ENCODE measurements around the gene EMC9.

The EMC9 gene

GRCh38 chr14:24131549-24131966, 9.8 kb downstream of the EMC9 start:
- no peak for DNase-seq (ENCODE audit: low read depth, low spot score)

DNA sequence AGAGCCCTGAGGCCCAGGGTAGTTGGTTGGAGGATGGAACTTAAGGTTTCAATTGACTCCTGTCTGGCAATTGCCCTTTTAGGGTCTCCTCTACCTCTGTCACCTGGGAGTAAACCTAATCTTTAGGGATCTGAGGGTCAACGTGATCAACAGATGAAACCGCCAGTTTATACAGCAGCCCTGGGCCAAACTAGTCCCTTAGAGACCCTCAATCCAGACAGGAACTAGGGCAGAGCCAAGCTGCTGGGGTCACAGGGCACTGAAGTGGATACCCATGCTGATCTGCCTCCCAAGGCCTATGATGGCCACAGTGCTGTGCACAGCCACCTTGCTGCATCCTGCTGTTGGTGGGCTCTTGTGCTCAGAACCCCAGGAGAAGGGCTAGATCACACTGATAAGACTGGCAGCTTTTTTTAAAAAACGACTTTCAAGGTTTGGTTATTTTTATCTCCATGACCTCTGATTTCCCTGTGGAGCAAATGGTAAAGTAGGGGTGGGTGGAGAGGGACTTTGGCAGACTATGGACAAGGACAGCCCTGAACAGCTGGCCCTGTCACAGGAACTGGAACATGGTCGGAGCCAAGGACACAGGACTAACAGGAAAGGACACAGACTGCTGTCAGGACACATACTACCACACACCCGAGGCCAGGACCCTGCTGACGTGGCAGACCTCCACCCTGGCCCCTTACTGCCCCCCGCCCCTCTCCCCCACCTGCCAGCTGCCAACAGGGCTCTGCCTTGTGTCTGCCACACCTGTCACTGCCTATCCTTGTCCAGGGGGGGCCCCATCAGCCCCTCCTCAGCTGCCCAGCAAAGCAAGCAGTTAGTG, 10.5 kb downstream of the EMC9 start:
- no peak for DNase-seq (ENCODE audit: low read depth, low spot score)

- no peak for DNase-seq (ENCODE audit: low read depth, low spot score)
Measured at GRCh38 chr14:24130380-24130716, 11.0 kb downstream of the EMC9 start, which contains the start of gene FITM1. Gene FITM1 (plus strand): TSS chr14:24130659. CDS start chr14:24131564, 905 bp downstream.

DNA sequence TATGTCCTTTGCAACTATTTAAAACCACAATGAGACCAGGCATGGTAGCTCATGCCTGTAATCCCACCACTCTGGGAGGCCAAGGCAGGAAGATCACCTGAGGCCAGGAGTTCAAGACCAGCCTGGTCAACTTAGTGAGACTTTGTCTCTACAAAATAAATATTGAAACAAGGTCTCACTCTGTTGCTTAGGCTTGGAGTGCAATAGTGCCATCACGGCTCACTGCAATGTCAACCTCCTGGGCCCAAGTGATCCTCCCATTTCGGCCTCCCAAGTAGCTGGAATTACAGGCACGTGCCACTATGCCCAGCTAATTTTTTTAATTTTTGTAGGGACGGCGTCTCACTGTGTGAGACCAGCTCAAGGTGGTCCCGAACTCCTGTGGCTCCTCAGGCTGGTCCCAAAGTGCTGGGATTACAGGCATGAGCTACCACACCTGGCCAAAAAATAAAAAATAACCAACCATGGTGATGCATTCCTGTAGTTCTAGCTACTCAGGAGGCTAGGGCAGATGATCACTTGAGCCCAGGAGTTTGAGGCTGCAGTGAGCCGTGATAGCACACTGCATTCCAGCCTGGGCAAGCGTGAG, 11.9 kb downstream of the EMC9 start:
- no peak for DNase-seq (ENCODE audit: low read depth, low spot score)

DNA sequence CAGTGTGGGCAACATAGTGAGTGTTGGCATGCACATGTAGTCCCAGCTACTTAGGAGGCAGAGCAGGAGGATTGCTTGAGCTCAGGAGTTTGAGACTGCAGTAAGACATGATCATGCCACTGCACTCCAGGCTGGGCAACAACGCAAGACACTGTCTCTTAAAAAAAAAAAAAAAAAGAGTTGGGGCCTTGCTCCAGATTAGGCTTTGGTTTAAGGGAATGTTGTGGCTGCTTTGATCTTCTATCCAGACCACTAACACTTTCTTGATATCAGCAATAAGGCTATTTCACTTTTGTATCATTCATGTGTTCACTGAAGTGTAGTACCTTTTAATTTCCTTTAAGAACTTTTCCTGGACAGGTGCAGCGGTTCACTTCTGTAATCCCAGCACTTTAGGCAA, 13.7 kb downstream of the EMC9 start:
- no peak for DNase-seq (ENCODE audit: low read depth, low spot score)

DNA sequence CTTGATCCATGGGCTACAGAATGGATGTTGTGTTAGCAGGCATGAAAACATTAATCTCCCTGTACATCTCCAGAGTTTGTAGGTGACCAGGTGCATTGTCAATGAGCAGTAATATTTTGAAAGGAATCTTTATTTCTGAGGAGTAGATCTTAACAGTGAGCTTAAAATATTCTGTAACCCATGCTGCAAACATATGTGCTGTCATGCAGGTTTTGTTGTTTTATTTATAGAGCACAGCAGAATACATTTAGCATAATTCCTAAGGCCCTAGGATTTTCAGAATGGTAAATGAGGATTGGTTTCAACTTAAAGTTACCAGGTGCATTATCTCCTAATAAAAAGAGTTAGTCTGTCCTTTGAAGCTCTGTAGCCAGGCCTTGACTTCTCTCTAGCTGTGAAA, 14.5 kb downstream of the EMC9 start:
- no peak for DNase-seq (ENCODE audit: low read depth, low spot score)

- DNase-seq (ENCODE audit: low read depth, low spot score): no peak
Measured at GRCh38 chr14:24123424-24124417, 17.7 kb downstream of the EMC9 start.

- no peak for DNase-seq (ENCODE audit: low read depth, low spot score)
Measured at GRCh38 chr14:24122898-24123297, 18.5 kb downstream of the EMC9 start.

- DNase-seq (ENCODE audit: low read depth, low spot score): no peak
Measured at GRCh38 chr14:24122416-24122815, 19.0 kb downstream of the EMC9 start.

- DNase-seq (ENCODE audit: low read depth, low spot score): no peak
Measured at GRCh38 chr14:24121210-24121609, 20.2 kb downstream of the EMC9 start.

DNA sequence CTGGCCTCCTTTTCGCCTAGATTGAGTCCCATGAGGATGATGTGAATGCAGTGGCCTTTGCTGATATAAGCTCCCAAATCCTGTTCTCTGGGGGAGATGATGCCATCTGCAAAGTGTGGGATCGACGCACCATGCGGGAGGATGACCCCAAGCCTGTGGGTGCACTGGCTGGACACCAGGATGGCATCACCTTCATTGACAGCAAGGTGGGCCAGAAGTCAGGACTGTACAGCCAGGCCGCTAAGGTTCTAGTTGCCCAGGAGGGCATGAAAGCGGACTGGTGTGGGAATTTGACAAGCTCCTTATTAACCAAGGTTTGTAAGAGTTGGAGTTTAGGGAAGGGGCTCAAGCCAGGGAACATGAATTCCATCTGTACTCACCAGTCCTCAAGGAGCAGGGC, 21.7 kb downstream of the EMC9 start:
- DNase-seq (ENCODE audit: low read depth, low spot score): no peak

DNA sequence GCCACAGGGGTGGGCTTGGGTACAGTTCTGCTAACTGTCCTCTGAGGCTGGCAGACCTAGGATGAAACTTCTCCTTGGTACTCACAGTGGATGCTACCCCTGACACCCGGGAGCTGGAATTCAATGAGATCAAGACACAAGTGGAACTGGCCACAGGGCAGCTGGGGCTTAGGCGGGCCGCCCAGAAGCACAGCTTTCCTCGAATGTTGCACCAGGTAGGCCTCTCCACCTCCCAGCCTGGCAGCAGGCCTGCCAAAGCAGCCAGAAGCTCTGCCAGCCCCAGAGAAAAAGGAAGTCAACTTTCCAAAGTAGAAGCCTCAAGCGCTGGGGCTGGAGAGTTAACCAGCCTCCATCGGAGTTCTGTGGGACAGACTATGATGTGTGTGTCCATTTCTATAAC, 24.2 kb downstream of the EMC9 start:
- DNase-seq (ENCODE audit: low read depth, low spot score): no peak

- no peak for DNase-seq (ENCODE audit: low read depth, low spot score)
Measured at GRCh38 chr14:24116128-24116814, 25.1 kb downstream of the EMC9 start.

DNA sequence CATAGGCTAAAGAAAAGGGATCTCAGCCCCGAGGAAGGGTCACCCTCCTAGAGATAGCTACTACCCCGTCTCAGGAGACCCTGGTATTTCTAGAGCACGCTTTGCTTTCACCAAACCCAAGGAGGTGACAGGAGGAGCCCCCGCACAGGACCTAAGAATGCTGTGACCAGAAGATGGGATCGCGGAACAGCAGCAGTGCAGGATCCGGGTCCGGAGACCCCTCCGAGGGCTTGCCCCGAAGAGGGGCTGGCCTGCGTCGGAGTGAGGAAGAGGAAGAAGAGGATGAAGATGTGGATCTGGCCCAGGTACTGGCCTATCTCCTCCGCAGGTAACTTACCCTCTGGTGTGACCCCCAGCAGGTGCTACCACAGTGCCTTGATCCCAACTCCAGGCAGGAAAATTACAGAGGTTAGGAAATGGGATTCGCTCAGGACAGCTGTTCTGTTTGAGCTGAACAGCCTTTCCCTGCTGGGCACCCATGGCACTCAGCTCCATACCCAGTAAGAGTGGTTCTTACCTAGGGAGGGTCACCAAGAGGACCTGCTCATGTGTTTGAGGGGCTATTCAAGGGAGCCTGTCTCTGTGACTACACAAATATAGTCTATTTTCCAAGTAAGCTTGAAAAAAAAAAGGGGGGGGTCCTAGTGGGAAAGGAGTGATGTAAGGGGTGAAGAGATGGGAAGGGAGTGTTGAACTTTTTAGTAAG, 25.8 kb downstream of the EMC9 start:
- no peak for DNase-seq (ENCODE audit: low read depth, low spot score)

- peak; percentile 98 for DNase-seq (ENCODE audit: low read depth, low spot score)
Measured at GRCh38 chr14:24114532-24115421, 26.6 kb downstream of the EMC9 start, which contains the start of the genes DCAF11 and NRL. Gene DCAF11 (plus strand): TSS chr14:24114777. CDS start chr14:24115595, 818 bp downstream. Gene NRL (minus strand): TSS chr14:24114949. CDS start chr14:24082848, 32,101 bp downstream.

- DNase-seq (ENCODE audit: low read depth, low spot score): peak; percentile 54
Measured at GRCh38 chr14:24113801-24114531, 27.4 kb downstream of the EMC9 start.

DNA sequence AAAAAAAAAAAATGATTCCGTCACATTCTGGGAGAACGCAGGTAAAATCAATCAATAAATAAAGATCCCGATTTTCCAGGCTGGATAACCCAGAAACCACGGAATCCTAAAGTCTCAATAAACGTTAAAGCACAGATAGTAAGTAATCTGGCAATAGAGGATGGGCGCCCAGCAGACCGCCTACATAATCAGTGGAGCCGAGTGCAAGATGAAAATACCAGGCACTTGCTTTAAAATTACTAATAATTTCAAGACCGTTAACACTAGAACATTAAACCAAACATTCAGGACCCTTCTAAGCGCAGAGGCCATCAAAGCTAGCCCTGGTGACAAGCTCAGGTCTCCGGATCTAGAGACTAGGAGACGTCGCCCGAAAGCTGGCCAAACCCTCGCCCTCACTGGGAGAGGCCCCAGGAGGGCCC, 28.0 kb downstream of the EMC9 start:
- no peak for DNase-seq (ENCODE audit: low read depth, low spot score)

DNA sequence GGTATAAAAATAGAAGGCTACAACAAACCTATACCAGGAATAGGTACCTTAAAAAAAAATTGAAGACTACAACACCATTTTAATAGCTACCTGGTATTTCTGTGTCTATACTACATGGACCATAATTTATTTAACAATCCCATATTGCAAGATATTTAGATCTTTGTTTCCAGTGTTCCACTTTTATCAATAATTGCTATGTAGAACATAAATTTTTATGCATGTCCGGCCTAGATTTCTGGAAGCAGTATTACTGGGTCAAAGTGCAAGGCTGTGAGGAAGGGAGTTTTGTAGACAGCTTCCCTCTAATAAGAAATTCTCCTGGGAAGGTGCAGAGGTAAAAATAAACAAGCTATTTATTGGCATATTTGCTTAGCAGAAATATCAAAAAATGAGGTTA, 30.9 kb downstream of the EMC9 start:
- DNase-seq (ENCODE audit: low read depth, low spot score): no peak

GRCh38 chr14:24110060-24110459, 31.3 kb downstream of the EMC9 start:
- no peak for DNase-seq (ENCODE audit: low read depth, low spot score)

Data from smooth muscle cell of the brain vasculature (primary cell).